DND-41 (cell line): Measurements from ENCODE around the gene C11orf71.

ENCODE experiments used
- ATAC-seq: fragments of 200-7000 bp; cut with Tn5 transposase; 3 replicates; pipeline ENCODE4 v1.9.1; 2021; ENCODE audit warnings: low read depth; ENCODE audit not compliant: insufficient read depth
- DNase-seq: peaks from one replicate; pipeline ENCODE4 v3.0.0-alpha.2; 2020
- H2AFZ ChIP-seq: 2 replicates; pipeline ENCODE4 v1.6.0; 2012; ENCODE audit warnings: low read depth, low read length
- H3K27ac ChIP-seq: 2 replicates; pipeline ENCODE4 v1.5.1; 2012; ENCODE audit warnings: low read length, inconsistent platforms
- H3K27me3 ChIP-seq: fragments of 200-600 bp; sonication (generic); 2 replicates; pipeline ENCODE4 v1.6.0; 2012; ENCODE audit warnings: low read length, mild to moderate bottlenecking, inconsistent platforms; ENCODE audit not compliant: insufficient read depth, poor library complexity
- H3K36me3 ChIP-seq: 2 replicates; pipeline ENCODE4 v1.5.1; 2012; ENCODE audit warnings: low read length, inconsistent platforms; ENCODE audit not compliant: insufficient read depth
- H3K4me1 ChIP-seq: 2 replicates; pipeline ENCODE4 v1.5.1; 2012; ENCODE audit warnings: mild to moderate bottlenecking, low read length; ENCODE audit not compliant: insufficient read depth
- H3K4me2 ChIP-seq: 2 replicates; pipeline ENCODE4 v1.6.0; 2012; ENCODE audit warnings: mild to moderate bottlenecking, moderate library complexity, low read length, inconsistent platforms; ENCODE audit not compliant: insufficient read depth
- H3K4me3 ChIP-seq, 2 experiments: fragments of 200-600 bp in 1 of 2; shearing (Covaris generic) in 1 of 2; 2 replicates each; pipeline ENCODE4 v1.5.1; 2012 to 2016; ENCODE audit warnings: inconsistent platforms in 2 of 2, low read length in 2 of 2, mild to moderate bottlenecking in 2 of 2, low read depth in 1 of 2, moderate library complexity in 1 of 2
- H3K79me2 ChIP-seq: 2 replicates; pipeline ENCODE4 v1.6.0; 2012; ENCODE audit warnings: low read length, inconsistent platforms; ENCODE audit not compliant: insufficient read depth
- H3K9ac ChIP-seq: 2 replicates; pipeline ENCODE4 v1.6.0; 2012; ENCODE audit warnings: low read depth, mild to moderate bottlenecking, inconsistent platforms, low read length, moderate library complexity
- H3K9me3 ChIP-seq: 2 replicates; pipeline ENCODE4 v1.5.1; 2012; ENCODE audit warnings: low read length, moderate library complexity, mild to moderate bottlenecking, inconsistent platforms; ENCODE audit not compliant: insufficient read depth, severe bottlenecking
- H4K20me1 ChIP-seq: 2 replicates; pipeline ENCODE4 v1.6.0; 2012; ENCODE audit warnings: low read length; ENCODE audit not compliant: insufficient read depth
- EZH2 ChIP-seq: IDR thresholded peaks from 3 replicates; pipeline ENCODE4 v1.6.1; 2012; ENCODE audit warnings: borderline replicate concordance, low read depth, mild to moderate bottlenecking, moderate library complexity, low read length, inconsistent platforms; ENCODE audit not compliant: severe bottlenecking
- TF ChIP-seq, protein P1 (sequence below): IDR thresholded peaks from 2 replicates; pipeline ENCODE4 v1.5.1; 2012; ENCODE audit warnings: borderline replicate concordance, low read length, moderate library complexity, mild to moderate bottlenecking; ENCODE audit not compliant: poor library complexity, severe bottlenecking; ENCODE audit errors: extremely low read depth

C11orf71 gene

GRCh38 chr11:114438303-114438702, 38.0 kb upstream of the C11orf71 start:
- H2AFZ ChIP-seq: peak overlapping the region; percentile 82
- H3K27ac ChIP-seq: peak overlapping the region; percentile 70; the same call in 1 of the 2 replicates
- H3K9ac ChIP-seq: peak overlapping the region; percentile 74; the same call in 1 of the 2 replicates

DNA sequence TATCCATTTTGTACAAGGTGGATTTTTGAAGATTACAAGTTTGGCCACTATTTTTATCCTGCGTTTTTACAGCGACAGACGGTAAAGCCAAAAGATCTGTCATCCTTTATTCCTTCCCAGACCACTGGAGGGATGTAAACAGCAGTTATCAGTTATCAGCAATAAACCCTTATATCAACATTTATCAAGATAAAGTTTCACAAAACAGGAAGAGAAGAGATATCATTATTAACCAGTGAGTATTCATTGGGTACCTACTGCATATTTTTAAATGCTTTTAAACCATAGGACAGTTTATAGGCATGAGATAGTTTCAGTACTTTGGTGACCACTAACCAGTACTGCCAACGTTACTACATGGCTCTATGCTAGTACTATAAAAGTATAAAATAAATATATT, 33.1 kb upstream of the C11orf71 start:
- TF ChIP-seq, protein P1, sequence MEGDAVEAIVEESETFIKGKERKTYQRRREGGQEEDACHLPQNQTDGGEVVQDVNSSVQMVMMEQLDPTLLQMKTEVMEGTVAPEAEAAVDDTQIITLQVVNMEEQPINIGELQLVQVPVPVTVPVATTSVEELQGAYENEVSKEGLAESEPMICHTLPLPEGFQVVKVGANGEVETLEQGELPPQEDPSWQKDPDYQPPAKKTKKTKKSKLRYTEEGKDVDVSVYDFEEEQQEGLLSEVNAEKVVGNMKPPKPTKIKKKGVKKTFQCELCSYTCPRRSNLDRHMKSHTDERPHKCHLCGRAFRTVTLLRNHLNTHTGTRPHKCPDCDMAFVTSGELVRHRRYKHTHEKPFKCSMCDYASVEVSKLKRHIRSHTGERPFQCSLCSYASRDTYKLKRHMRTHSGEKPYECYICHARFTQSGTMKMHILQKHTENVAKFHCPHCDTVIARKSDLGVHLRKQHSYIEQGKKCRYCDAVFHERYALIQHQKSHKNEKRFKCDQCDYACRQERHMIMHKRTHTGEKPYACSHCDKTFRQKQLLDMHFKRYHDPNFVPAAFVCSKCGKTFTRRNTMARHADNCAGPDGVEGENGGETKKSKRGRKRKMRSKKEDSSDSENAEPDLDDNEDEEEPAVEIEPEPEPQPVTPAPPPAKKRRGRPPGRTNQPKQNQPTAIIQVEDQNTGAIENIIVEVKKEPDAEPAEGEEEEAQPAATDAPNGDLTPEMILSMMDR: no peak
- no peak for TF ChIP-seq EZH2
- Histone ChIP-seq H3K36me3 (no peaks in the 10 kb centered on the region), H3K79me2 (no peaks in the 10 kb centered on the region), H4K20me1 (no peaks in the 10 kb centered on the region), H3K27ac (no peak overlapping the region), H2AFZ (no peak overlapping the region), H3K9me3 (no peaks in the 10 kb centered on the region), H3K27me3 (no peaks in the 10 kb centered on the region), H3K4me3 (no peak overlapping the region), H3K9ac (no peak overlapping the region), H3K4me2 (no peak overlapping the region), H3K4me1 (peaks cover 4% of the 10 kb centered on the region)
- ATAC-seq: no peak
- DNase-seq: no peak

More at GRCh38 chr11:114438303-114438702, 38.0 kb upstream of the C11orf71 start:
- H3K4me2 ChIP-seq: peak overlapping the region; percentile 74
- peaks cover 39% of the 10 kb centered on the region for H3K79me2 ChIP-seq
- no peaks in the 10 kb centered on the region for H3K27me3 ChIP-seq
- no peak for DNase-seq
- no peak for ATAC-seq
- no peak for TF ChIP-seq EZH2
- TF ChIP-seq, protein P1: no peak
- no peaks in the 10 kb centered on the region for H4K20me1 ChIP-seq
- 0 out of 4 replicates have a peak overlapping the region, but pooled peaks of 1 of the 2 experiments have one; percentile 96 for H3K4me3 ChIP-seq
- H3K36me3 ChIP-seq: peaks cover 3% of the 10 kb centered on the region; the same call in 1 of the 2 replicates
- no peaks in the 10 kb centered on the region for H3K9me3 ChIP-seq
- peaks cover 32% of the 10 kb centered on the region for H3K4me1 ChIP-seq

GRCh38 chr11:114432893-114433292, 32.6 kb upstream of the C11orf71 start:
- Histone ChIP-seq H3K36me3 (no peaks in the 10 kb centered on the region), H4K20me1 (no peaks in the 10 kb centered on the region), H3K4me1 (no peaks in the 10 kb centered on the region), H3K9me3 (no peaks in the 10 kb centered on the region), H3K4me2 (no peak overlapping the region), H3K27ac (no peak overlapping the region), H3K4me3 (no peak overlapping the region), H3K79me2 (no peaks in the 10 kb centered on the region), H3K9ac (no peak overlapping the region), H2AFZ (no peak overlapping the region), H3K27me3 (no peaks in the 10 kb centered on the region)
- DNase-seq (no peak), ATAC-seq (no peak)
- TF ChIP-seq, protein P1: no peak
- TF ChIP-seq EZH2: no peak

DNA sequence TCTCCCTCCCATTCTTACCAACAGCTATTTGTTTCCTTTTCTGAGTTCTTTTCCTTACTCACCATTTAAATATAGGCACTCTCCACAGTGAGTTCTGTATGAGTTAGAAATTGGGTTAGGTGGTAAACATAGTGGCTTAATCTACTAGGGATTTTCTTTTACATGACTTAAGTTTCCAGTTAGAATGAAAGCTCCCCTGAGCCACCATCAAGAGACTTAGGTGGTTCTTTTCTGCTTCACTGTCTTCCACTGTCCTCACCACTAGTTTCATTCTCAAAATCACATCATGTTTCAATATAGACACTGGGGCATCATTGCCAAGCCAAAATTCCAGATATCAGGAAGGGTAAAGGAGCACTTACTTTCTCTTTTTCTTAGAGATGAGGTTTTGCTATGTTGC, 30.0 kb upstream of the C11orf71 start:
- no peaks in the 10 kb centered on the region for H3K79me2 ChIP-seq
- no peak for DNase-seq
- H3K4me1 ChIP-seq: no peaks in the 10 kb centered on the region
- no peaks in the 10 kb centered on the region for H3K27me3 ChIP-seq
- no peak overlapping the region for H3K4me3 ChIP-seq
- H3K9me3 ChIP-seq: no peaks in the 10 kb centered on the region
- no peaks in the 10 kb centered on the region for H3K36me3 ChIP-seq
- TF ChIP-seq EZH2: no peak
- TF ChIP-seq, protein P1: no peak
- H3K9ac ChIP-seq: no peak overlapping the region
- ATAC-seq: no peak
- H4K20me1 ChIP-seq: no peaks in the 10 kb centered on the region
- H3K27ac ChIP-seq: no peak overlapping the region
- no peak overlapping the region for H3K4me2 ChIP-seq
- no peak overlapping the region for H2AFZ ChIP-seq
